Heart left ventricle (tissue), 13 donors: ENCODE measurements around the gene PCP2.

Source experiments
- POLR2A ChIP-seq, 2 donors: fragments of 450-650 bp; IDR thresholded peaks; one replicate each; pipeline ENCODE4 v1.6.1; 2017; ENCODE audit warnings: antibody characterized with exemption in 2 of 2, mild to moderate bottlenecking in 2 of 2, moderate library complexity in 2 of 2
- TF ChIP-seq, protein P1 (sequence below), 12 donors: fragments of 200-600 bp; sonication (generic) in 4 of 12; IDR thresholded peaks; one replicate each; pipeline versions ENCODE4 v1.5.0 to v1.8.0; 2018 to 2022; ENCODE audit warnings: antibody characterized with exemption in 12 of 12, mild to moderate bottlenecking in 5 of 12
- donor health status: ischemic (EF 13 %, LVEDD 7.1; RV severe dilation, severe dysfunction).
- donor health status: DM: no; HTN: yes; CAD: no.
- donor health status: DM: no; HTN: no; CAD: no.
- donor health status: ischemic (EF 25% LVEDD 6.9; RV normal size, moderate dysfunction).
- donor health status: ischemic (EF 25% LVEDD 5.7; RV mildly dilated, moderate dysfunction).
- donor health status: ischemic (EF 35%, LVEDD 5.7; RV mildly dilated, moderate dysfunction).
- donor health status: nonischemic (EF 11% LVEDD 7.7; RV severe dilation, severe dysfunction).
- donor health status: DM: yes; HTN: yes; CAD: no.
- donor health status: PGD.
- donor health status: ischemic (EF 29% LVEDD 5.4; RV normal size, mild dysfunction).
- donor health status: nonischemic (EF 23%, LVEDD 6.1; RV moderate dilation, normal function).

DNA sequence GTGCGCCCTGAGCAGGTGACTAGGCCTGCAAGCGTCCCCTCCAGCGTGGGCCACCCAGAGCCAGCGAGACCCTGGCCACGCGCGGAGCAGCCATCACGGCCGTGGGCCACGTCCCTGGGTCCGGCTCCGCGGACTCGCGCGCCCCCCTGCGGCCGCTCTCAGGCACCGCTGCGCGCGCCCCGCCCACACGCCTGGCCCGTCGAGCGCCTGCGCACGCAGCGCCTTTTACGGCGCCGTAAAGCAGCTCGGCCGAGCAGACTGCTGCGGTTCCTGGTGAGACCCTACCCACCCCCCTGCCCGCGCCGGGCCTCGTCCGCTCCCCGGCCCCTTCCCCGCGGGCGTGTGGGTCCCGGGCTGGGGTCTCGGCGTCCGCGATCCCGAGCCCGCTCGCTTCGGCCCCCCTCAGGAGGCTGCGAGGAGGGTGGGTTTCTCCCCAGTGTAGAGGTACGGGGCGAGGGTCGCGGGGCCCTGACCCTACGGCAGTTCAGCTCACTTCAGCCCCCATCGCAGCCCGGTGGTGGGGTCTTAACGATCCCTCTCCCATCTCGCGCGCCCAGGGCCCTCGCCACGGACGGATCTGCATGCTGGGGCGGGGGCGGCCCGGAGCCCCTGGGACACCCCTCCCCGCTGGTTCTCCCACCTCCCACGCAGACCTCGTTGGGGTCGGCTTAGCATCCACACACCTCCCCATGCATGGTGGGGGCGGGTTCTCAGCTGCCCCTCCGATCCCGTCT, 47.3 kb upstream of the PCP2 start, which contains the start of gene TRAPPC5:
- peak in 1 of 2 donors; percentile 86 for TF ChIP-seq POLR2A (IDR thresholded peaks at IDR 0.05)
- TF ChIP-seq, protein P1, sequence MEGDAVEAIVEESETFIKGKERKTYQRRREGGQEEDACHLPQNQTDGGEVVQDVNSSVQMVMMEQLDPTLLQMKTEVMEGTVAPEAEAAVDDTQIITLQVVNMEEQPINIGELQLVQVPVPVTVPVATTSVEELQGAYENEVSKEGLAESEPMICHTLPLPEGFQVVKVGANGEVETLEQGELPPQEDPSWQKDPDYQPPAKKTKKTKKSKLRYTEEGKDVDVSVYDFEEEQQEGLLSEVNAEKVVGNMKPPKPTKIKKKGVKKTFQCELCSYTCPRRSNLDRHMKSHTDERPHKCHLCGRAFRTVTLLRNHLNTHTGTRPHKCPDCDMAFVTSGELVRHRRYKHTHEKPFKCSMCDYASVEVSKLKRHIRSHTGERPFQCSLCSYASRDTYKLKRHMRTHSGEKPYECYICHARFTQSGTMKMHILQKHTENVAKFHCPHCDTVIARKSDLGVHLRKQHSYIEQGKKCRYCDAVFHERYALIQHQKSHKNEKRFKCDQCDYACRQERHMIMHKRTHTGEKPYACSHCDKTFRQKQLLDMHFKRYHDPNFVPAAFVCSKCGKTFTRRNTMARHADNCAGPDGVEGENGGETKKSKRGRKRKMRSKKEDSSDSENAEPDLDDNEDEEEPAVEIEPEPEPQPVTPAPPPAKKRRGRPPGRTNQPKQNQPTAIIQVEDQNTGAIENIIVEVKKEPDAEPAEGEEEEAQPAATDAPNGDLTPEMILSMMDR (IDR thresholded peaks at IDR 0.05), result peak; percentile 84 to 99 (median 98)
